SH-SY5Y (cell line): Measurements from ENCODE around the gene CCDC179.

Source experiments
- GATA2 ChIP-seq: IDR thresholded peaks from 2 replicates; pipeline ENCODE4 v1.6.1; 2011; ENCODE audit warnings: mild to moderate bottlenecking, low read depth, low read length
- GATA3 ChIP-seq: IDR thresholded peaks from 2 replicates; pipeline ENCODE4 v1.6.1; 2011; ENCODE audit warnings: low read depth, mild to moderate bottlenecking, low read length, moderate library complexity

Gene CCDC179

DNA sequence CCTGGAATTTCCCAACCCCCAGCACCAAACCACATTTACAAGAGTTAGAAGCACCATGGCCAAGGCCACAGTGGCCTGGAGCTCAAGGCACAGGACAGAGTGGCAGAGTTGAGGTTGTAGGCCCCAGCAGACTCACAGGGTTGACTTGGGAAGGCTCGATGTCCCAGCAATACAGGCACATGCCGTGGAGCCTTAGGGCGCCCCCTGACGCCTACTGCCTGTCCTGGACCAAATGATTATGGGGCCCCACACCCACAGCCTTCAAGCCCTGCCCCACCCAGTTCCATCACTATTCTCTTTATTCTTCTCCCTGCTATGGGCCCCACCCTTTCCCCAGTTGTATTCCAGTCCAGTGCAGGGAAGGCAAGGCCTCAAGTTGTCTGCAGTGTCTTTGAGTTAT is at the start of gene CCDC179:
CCDC179 (minus strand) TSS at position 234 of the 400 bp plus-strand sequence; CDS start at position 181, 53 bp downstream.
- no peak for TF ChIP-seq GATA3
- no peak for TF ChIP-seq GATA2

DNA sequence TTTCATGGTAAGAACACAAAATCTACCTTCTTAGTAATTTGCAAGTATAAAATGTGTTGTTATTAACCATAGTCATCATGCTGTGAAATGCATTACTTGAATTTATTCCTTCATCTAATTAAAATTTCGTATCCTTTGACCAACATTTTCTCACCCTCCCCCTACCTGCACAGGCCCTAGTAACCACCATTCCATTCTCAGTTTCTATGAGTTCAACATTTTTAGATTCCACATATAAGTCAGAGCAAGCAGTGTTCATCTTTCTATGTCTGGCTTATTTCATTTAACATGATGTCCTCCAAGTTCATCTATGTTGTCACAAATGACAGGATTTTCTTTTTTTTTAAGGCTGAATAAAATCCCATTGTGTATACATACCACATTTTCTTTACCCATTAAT is 43.5 kb upstream of the CCDC179 start:
- TF ChIP-seq GATA2: no peak
- no peak for TF ChIP-seq GATA3

DNA sequence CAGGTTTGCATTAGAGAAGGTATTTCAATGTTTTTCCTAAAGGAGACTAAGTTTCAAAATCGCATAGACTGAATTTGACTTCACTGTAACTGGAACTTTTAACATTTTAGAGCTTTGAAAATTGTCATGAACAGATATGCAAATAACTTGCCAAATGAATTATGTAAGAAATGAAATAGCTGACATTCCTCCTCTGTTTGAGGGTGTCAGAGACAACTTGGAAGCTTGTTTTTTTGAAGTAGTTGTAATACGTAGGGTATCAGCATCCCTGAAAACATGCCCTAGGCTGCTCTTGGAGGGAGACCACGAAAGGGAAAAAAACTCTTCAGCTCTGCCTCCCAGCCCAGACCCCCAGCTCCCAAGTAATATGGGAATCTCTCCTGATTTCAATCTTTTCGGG is 41.3 kb upstream of the CCDC179 start:
- TF ChIP-seq GATA3 (no peak), GATA2 (no peak)

DNA sequence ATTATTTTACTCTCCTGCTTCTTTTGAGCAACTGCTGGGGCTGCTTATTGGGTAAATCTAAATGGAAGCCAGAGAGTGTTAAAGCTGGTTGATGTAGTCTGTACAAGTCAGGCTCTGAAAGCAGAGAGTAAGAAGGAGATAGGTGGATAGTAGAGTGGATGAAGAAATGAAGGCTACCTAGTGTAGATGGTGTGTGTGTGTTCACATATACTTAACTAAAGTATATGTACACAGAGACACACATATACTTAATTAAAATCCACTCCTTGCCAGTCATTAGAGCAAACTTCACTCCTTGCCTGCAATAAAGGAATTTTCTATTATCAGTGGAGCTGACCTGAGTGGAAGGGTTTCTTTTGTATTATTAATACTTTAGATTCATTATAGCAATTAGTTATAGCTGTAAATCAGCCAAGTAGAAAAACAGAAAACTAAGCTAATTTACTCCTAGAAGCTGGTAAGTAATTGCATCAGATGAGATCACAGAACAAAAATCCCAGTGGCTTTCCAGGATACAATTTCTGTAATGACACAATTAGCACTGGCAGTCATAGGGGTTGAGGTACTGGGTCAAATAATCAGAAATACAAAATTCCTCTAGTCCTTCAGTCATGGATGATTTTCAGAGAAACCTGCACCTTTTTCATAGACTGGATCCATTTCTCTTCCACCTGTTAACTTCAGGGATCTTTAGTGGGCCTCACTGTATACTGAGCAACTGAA is 40.7 kb upstream of the CCDC179 start:
- TF ChIP-seq GATA3 (no peak), GATA2 (no peak)

DNA sequence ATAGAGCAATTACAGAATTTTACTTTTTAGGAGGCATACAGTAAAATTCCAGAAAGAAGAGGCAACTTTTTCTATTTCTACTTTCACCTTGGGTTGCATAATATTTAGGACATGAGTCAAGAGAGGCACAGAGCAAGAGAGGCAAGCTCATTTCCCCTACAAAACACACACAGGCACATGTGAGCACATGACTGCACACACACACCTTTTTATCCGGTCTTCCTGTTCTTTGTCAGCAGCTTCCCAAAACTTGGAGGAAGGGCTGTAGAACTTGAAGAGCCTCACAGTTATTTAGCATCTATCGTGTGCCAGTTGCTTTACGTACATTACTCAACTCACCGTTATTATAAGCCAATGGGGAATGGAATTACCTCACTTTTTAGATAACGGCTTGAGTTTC is 37.8 kb upstream of the CCDC179 start:
- TF ChIP-seq GATA2 (no peak), GATA3 (no peak)

GRCh38 chr11:22890227-22890626 is 30.0 kb upstream of the CCDC179 start:
- TF ChIP-seq GATA2 (no peak), GATA3 (no peak)

GRCh38 chr11:22884217-22884616 is 23.9 kb upstream of the CCDC179 start:
- TF ChIP-seq GATA3 (no peak), GATA2 (no peak)

- no peak for TF ChIP-seq GATA3
- no peak for TF ChIP-seq GATA2
Measured at GRCh38 chr11:22879630-22880029, 19.4 kb upstream of the CCDC179 start.

- TF ChIP-seq GATA2 (no peak), GATA3 (no peak)
Measured at GRCh38 chr11:22878604-22879003, 18.3 kb upstream of the CCDC179 start.

GRCh38 chr11:22878039-22878438 is 17.8 kb upstream of the CCDC179 start:
- no peak for TF ChIP-seq GATA2
- TF ChIP-seq GATA3: no peak

DNA sequence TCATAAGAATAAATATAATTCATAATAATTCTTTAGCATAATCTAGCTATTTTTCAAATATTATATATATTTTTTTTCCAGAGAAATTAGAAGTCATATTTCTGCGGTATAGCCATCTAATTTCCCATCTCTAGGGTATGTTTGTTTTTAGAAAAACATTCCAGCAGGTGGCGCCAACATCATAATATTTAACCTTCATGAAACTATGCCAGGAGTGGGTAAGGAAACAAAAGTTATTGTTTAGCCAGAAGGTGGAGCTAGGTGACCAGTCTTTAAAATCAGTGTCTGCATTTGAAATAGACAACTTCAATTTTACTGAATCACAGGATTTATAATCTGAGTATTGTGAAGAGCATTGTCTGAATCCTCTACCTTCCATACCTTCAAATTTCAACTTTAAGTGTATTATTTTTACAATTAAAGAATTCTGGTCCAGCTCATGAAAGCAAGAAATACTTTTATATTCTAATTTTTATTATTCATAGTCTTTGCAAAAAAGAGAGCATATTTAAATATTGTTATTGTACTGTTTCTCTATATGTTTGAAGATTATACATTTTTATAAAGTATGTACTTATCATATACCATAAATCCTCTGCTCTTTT is 15.7 kb upstream of the CCDC179 start:
- TF ChIP-seq GATA2: no peak
- no peak for TF ChIP-seq GATA3

DNA sequence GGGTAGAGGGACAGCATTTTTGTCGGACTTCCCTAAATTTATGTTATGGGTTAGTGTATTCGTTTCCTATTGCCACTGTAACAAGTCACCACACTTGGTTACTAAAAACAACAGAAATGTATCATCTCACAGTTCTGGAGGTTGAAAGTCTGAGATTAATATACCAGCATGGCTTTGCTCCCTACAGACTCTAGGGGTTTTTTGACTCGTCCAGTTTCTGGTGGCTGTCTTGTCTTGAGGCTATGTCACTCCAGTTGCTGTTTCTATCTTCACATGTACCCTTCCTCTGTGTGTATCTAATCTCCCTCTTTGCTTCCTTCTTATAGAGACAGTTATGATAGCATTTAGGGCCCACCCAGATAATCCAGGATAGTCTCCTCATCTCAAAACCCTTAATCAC is 9.1 kb upstream of the CCDC179 start:
- TF ChIP-seq GATA2 (no peak), GATA3 (no peak)

DNA sequence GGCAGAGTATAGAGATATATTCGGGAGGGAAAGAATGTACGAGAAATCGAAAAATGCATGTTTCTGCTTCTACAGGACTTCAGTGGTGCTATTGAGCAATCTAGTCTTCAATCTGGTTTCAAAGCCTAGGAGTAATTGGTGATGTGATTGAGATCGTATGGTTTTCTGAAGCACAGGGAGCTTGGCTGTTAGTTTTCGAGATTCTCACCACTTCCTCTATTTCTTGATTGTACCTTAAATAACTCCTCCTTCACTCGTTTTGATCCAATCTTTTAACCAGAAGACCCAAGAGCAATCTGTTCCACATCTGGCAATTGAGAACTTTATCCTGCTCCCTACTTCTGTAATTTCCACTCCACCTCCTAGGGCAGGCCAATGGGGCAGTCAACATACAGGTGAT is 518 bp downstream of the CCDC179 start:
- TF ChIP-seq GATA2 (no peak), GATA3 (no peak)

GRCh38 chr11:22851477-22851876 is 8.8 kb downstream of the CCDC179 start:
- TF ChIP-seq GATA3: no peak
- TF ChIP-seq GATA2: no peak

DNA sequence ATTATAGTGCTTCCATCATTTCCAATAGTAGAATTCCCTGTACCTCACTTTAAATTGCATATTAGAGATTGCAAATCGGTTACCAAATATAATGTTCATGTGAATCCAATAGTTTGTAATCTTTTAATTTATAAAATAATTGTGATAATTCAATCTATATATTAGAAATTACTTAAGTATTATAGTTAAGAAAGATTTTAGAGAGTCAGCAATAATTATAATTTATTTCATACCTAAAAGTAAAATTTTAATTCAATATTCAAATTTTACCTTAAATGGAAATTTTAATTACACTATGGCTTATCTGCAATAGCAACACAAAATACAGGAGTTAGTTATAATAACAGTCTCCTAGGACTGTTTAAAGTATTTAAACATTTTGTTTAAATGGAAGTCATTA is 13.5 kb downstream of the CCDC179 start:
- TF ChIP-seq GATA2 (no peak), GATA3 (no peak)

DNA sequence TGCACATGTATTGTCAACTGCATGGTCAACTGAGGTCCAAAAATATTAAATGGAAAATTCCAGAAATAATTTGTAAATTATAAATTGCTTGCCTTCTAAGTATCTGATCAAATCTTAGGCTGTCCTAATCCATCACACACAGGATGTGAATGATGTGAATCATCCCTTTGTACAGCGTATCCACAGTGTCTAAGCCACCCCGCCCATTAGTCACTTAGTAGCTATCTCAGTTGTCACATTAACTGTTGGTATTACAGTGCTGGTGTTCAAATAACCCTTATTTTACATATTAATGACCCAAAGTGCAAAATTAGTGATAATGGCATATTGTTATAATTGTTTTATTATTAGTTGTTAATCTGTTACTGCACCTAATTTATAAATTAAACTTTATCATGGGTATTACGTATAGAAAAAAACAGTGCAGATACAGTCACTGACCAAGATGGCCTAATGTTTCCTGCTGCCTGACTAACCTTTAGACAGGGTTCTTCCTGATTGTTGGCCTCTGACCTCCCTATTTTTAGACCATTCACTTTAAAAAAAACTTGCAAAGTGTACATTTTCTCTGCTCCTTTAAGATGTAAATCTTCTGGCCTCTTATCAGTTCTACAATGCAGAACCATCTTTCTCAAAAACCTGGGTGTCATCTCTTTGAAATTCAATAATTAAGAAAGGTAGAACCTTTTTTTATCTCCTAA is 27.8 kb downstream of the CCDC179 start:
- no peak for TF ChIP-seq GATA3
- TF ChIP-seq GATA2: no peak
